Choroid plexus epithelial cell (primary cell): Measurements from ENCODE around the gene HJV.

Experiments used
- DNase-seq: peaks from one replicate; pipeline ENCODE4 v3.0.0-alpha.2; 2010; ENCODE audit warnings: low read depth
- H3K4me3 ChIP-seq: 2 replicates; pipeline ENCODE4 v1.5.1; 2011; ENCODE audit warnings: low read depth, mild to moderate bottlenecking, control low read depth, low read length, moderate library complexity
- CTCF ChIP-seq: conservative IDR thresholded peaks from 2 replicates; pipeline ENCODE4 v1.5.1; 2011; ENCODE audit warnings: low read depth, mild to moderate bottlenecking, control low read depth, inconsistent platforms, low read length, moderate library complexity

Gene HJV

GRCh38 chr1:145999321-146000024, 22.1 kb downstream of the HJV start:
- DNase-seq, result no peak
- H3K4me3 ChIP-seq, result no peak overlapping the region
- TF ChIP-seq CTCF, result no peak

- no peak for DNase-seq
- peak; percentile 18 for TF ChIP-seq CTCF
- H3K4me3 ChIP-seq, result peak overlapping the region; percentile 93
Measured at GRCh38 chr1:145997718-145998023, 23.9 kb downstream of the HJV start.

GRCh38 chr1:145997016-145997717, 24.4 kb downstream of the HJV start:
- DNase-seq, result no peak
- peak overlapping the region; percentile 93 for H3K4me3 ChIP-seq
- TF ChIP-seq CTCF, result no peak

- H3K4me3 ChIP-seq, result peak within 1 kb of the TSS; percentile 93
- no peak for TF ChIP-seq CTCF
- peak; percentile 99 for DNase-seq
Measured at GRCh38 chr1:145996433-145997015, 25.0 kb downstream of the HJV start, which contains the start of gene TXNIP. TXNIP (minus strand) TSS chr1:145996579; CDS start chr1:145996266, 313 bp downstream.

GRCh38 chr1:145995964-145996432, 25.5 kb downstream of the HJV start:
- no peak for DNase-seq
- no peak for TF ChIP-seq CTCF
- H3K4me3 ChIP-seq, result peak overlapping the region; percentile 93

GRCh38 chr1:145995148-145995881, 26.2 kb downstream of the HJV start:
- H3K4me3 ChIP-seq, result peak overlapping the region; percentile 93
- no peak for TF ChIP-seq CTCF
- DNase-seq, result no peak
